ENCODE measurements around the gene RTP5.

- TF ChIP-seq EZH2 (IDR thresholded peaks at IDR 0.05; ENCODE audit: borderline replicate concordance) = no peak
- TF ChIP-seq CTCF (IDR thresholded peaks at IDR 0.05; ENCODE audit: poor library complexity) = no peak
- TF ChIP-seq EZH2phosphoT487 (IDR thresholded peaks at IDR 0.05; ENCODE audit: low read depth, severe bottlenecking, unreplicated experiment) = no peak
Measured at GRCh38 chr2:241879326-241879725, 9.8 kb downstream of the RTP5 start.
